ENCODE measurements around the gene RCCD1.

GRCh38 chr15:90970274-90970673, 15.6 kb downstream of the RCCD1 start:
- TF ChIP-seq TAF1 (IDR thresholded peaks at IDR 0.05; ENCODE audit: low read depth) (no peak), EZH2 (IDR thresholded peaks at IDR 0.05; ENCODE audit: borderline replicate concordance, insufficient read depth, low read length, poor library complexity, severe bottlenecking) (no peak), CTCF (IDR thresholded peaks at IDR 0.05; ENCODE audit: poor library complexity, severe bottlenecking) (no peak), REST (IDR thresholded peaks at IDR 0.05; ENCODE audit: borderline replicate concordance) (no peak), RAD21 (conservative IDR thresholded peaks at IDR 0.05) (no peak), SMC3 (conservative IDR thresholded peaks at IDR 0.05; ENCODE audit: poor library complexity) (no peak), MXI1 (conservative IDR thresholded peaks at IDR 0.05; ENCODE audit: poor library complexity, severe bottlenecking) (no peak), POLR2AphosphoS5 (IDR thresholded peaks at IDR 0.05) (no peak)

Measured in neural cell (in vitro differentiated cells).